GM23248 (cell line): ENCODE data around the gene PLEKHA6. TPM values are rescaled to one million over a fixed set of nuclear protein-coding genes. Genes with fewer than 3 reads are reported as not detected.
"Not testable (repeated sequence)": the region's sequence is repeated elsewhere in the genome, so short reads cannot be mapped to it uniquely, and the experiment has no call there.

Experiments used
- DNase-seq: peaks from one replicate; pipeline ENCODE4 v3.0.0-alpha.2; 2015
- H2AFZ ChIP-seq: fragments of 200-600 bp; sonication (generic); 2 replicates; pipeline ENCODE4 v1.6.1; 2016; ENCODE audit warnings: antibody characterized with exemption
- H3F3A ChIP-seq: fragments of 200-600 bp; sonication (generic); 2 replicates; pipeline ENCODE4 v1.6.1; 2016; ENCODE audit warnings: mild to moderate bottlenecking, antibody characterized with exemption, mixed run types; ENCODE audit not compliant: insufficient read depth
- H3K27ac ChIP-seq: fragments of 200-600 bp; sonication (generic); 2 replicates; pipeline ENCODE4 v1.5.1; 2016; ENCODE audit warnings: mild to moderate bottlenecking
- H3K27me3 ChIP-seq: fragments of 200-600 bp; sonication (generic); replicated peaks from 2 replicates; pipeline ENCODE4 v1.6.1; 2016; ENCODE audit warnings: mild to moderate bottlenecking; ENCODE audit not compliant: insufficient read depth
- H3K36me3 ChIP-seq: fragments of 200-600 bp; sonication (generic); 2 replicates; pipeline ENCODE4 v1.6.1; 2016; ENCODE audit warnings: low read depth, mild to moderate bottlenecking
- H3K4me1 ChIP-seq: fragments of 200-600 bp; sonication (generic); 2 replicates; pipeline ENCODE4 v1.6.1; 2016; ENCODE audit warnings: mild to moderate bottlenecking; ENCODE audit not compliant: insufficient read depth
- H3K4me2 ChIP-seq: fragments of 200-600 bp; sonication (generic); one replicate; pipeline ENCODE4 v1.6.1; 2016; ENCODE audit warnings: mild to moderate bottlenecking; ENCODE audit not compliant: unreplicated experiment
- H3K4me3 ChIP-seq: fragments of 200-600 bp; sonication (generic); 2 replicates; pipeline ENCODE4 v1.5.1; 2016; ENCODE audit warnings: mild to moderate bottlenecking
- H3K79me2 ChIP-seq: fragments of 200-600 bp; sonication (generic); 2 replicates; pipeline ENCODE4 v1.6.1; 2016; ENCODE audit warnings: mild to moderate bottlenecking; ENCODE audit not compliant: insufficient read depth
- H3K9ac ChIP-seq: fragments of 200-600 bp; sonication (generic); 2 replicates; pipeline ENCODE4 v1.6.1; 2016; ENCODE audit warnings: mild to moderate bottlenecking
- H3K9me2 ChIP-seq: fragments of 200-600 bp; sonication (generic); 2 replicates; pipeline ENCODE4 v1.6.1; 2016; ENCODE audit warnings: mixed run types, mild to moderate bottlenecking, moderate library complexity; ENCODE audit not compliant: insufficient read depth
- H3K9me3 ChIP-seq: fragments of 200-600 bp; sonication (generic); one replicate; pipeline ENCODE4 v1.6.1; 2017; ENCODE audit warnings: low read depth
- H4K20me1 ChIP-seq: fragments of 200-600 bp; sonication (generic); 2 replicates; pipeline ENCODE4 v1.6.0; 2016; ENCODE audit not compliant: insufficient read depth
- EZH2 ChIP-seq: fragments of 200-600 bp; sonication (generic); IDR thresholded peaks from 2 replicates; pipeline ENCODE4 v1.6.1; 2018; ENCODE audit warnings: antibody characterized with exemption, mild to moderate bottlenecking; ENCODE audit not compliant: insufficient read depth, poor library complexity, severe bottlenecking
- EZH2phosphoT487 ChIP-seq: fragments of 200-600 bp; sonication (generic); IDR thresholded peaks from 2 replicates; pipeline ENCODE4 v1.6.1; 2018; ENCODE audit warnings: antibody characterized with exemption, moderate library complexity, mild to moderate bottlenecking, low read depth; ENCODE audit not compliant: insufficient read depth
- WGBS, 2 experiments: methylation state at CpG; one replicate each; pipeline ENCODE4 v1.1.6; 2015 to 2017; ENCODE audit warnings: low lambda C conversion rate in 2 of 2, low coverage in 1 of 2; ENCODE audit errors: missing lambda C conversion rate in 2 of 2; 5-methylcytosine and 5-hydroxymethylcytosine counted together
- in situ Hi-C: fragments of 300-500 bp; cut with MboI; formaldehyde crosslinking; loops from 2 replicates; pipeline ENCODE4 v1.15.0; 2020
- polyA plus RNA-seq: library from polyadenylated mRNA; unstranded; fragments of >200 nt; fragmentation: Nextera tagmentation; extraction: Ambion mirVana; gene quantifications from 2 replicates; pipeline ENCODE4 v1.2.1, GENCODE V29; 2016
- total RNA-seq: library from RNA; depleted of rRNA; stranded (reverse); fragments of >200 nt; shearing (Covaris generic); gene quantifications from 2 replicates; pipeline ENCODE4 v1.2.3, GENCODE V29; 2014

Gene PLEKHA6
- total and polyA plus RNA-seq, 2 experiments from 2014 or later, result 4.5 to 7.3 TPM

DNA sequence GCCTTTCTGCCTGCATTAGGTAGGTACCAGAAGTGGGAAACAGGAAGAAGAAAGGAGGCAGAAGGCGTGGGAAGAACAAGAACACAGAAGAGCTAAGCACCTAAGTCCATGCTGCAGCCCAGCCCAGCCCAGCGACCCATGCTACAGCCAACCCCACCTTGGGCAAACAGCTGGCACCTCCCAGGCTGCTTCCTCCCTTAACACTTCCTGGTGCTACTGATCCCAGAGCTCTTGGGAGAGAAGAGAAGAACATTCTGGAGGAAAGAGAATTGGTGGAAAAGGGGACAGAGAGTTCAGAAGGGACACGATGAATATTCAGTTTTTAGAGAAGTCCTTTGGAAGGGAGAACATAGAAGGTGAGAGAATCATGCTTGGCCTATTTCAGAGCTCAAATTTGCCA, 28.5 kb downstream of the PLEKHA6 start:
- no peaks in the 10 kb centered on the region for H3F3A ChIP-seq
- no peaks in the 10 kb centered on the region for H3K9me2 ChIP-seq
- in situ Hi-C loops, result no loop called here
- no peaks in the 10 kb centered on the region for H3K27me3 ChIP-seq
- H3K27ac ChIP-seq, result no peak overlapping the region
- H3K9ac ChIP-seq, result no peak overlapping the region
- no peak for DNase-seq
- no peaks in the 10 kb centered on the region for H3K9me3 ChIP-seq
- H3K4me1 ChIP-seq, result peaks cover 8% of the 10 kb centered on the region; the same call in 1 of the 2 replicates
- H4K20me1 ChIP-seq, result no peaks in the 10 kb centered on the region
- H3K79me2 ChIP-seq, result peaks cover 18% of the 10 kb centered on the region; the same call in 1 of the 2 replicates
- H3K4me3 ChIP-seq, result no peak overlapping the region
- H2AFZ ChIP-seq, result no peak overlapping the region
- H3K4me2 ChIP-seq, result no peak overlapping the region
- TF ChIP-seq EZH2phosphoT487, result no peak
- no peak for TF ChIP-seq EZH2
- WGBS, 2 experiments, result 68 to 71% methylated on average over 3 of the region's 3 CpGs
- H3K36me3 ChIP-seq, result no peaks in the 10 kb centered on the region

DNA sequence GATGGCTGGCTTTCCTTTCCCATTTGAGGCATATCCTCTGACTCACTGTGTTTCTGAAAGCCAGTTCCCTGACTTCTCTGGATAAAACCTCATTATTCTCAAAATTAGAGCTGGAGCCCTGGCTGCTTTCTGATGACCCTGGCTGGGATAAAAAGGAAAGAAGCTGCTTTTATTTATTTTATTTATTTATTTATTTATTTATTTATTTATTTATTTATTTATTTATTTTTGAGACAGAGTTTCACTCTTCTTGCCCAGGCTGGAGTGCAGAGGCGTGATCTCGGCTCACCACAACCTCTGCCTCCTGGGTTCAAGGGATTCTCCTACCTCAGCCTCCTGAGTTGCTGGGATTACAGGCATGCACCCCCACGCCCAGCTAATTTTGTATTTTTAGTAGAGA, 31.9 kb downstream of the PLEKHA6 start:
- H3K9me2 ChIP-seq, H3K9ac ChIP-seq, DNase-seq, H4K20me1 ChIP-seq, H3K4me2 ChIP-seq, H3K4me3 ChIP-seq, H3K79me2 ChIP-seq, H3K27me3 ChIP-seq, in situ Hi-C loops, H3K9me3 ChIP-seq, H3K27ac ChIP-seq, H3K36me3 ChIP-seq, H2AFZ ChIP-seq: not testable (repeated sequence)
- Histone ChIP-seq H3K4me1 (peaks cover 16% of the 10 kb centered on the region), H3F3A (peaks cover 18% of the 10 kb centered on the region)
- WGBS, 2 experiments, result 94 to 100% methylated on average over 3 of the region's 3 CpGs

DNA sequence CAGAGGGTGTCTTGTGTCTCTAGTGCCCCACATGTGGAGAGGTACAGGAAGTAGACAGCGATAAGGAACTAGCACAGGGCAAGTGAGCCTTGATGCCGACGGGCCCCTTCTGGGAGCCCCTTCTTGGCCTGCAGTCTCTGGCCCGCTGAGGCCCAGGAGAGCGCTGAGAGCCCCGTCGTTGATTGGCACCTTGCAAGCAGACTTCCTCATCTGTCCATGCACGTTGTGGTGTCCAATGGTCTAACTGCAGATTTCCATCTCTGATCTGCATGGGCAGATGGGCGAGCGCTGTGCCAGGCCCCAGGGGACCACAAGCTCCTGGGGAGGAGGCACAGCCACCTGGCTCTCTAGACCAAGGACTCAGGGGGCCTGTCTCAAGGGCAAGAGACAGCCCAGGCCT, 32.4 kb downstream of the PLEKHA6 start:
- H3K27ac ChIP-seq, result no peak overlapping the region
- 0 out of 2 replicates have a peak, but pooled peaks cover 4% of the 10 kb centered on the region for H3K79me2 ChIP-seq
- in situ Hi-C loops, result no loop called here
- H3K4me2 ChIP-seq, result no peak overlapping the region
- H3K9me3 ChIP-seq, result no peaks in the 10 kb centered on the region
- peaks cover 21% of the 10 kb centered on the region for H3F3A ChIP-seq
- H3K9ac ChIP-seq, result no peak overlapping the region
- no peak for DNase-seq
- H4K20me1 ChIP-seq, result no peaks in the 10 kb centered on the region
- no peaks in the 10 kb centered on the region for H3K9me2 ChIP-seq
- no peak overlapping the region for H3K4me3 ChIP-seq
- no peak overlapping the region for H2AFZ ChIP-seq
- H3K36me3 ChIP-seq, result no peaks in the 10 kb centered on the region
- peaks cover 16% of the 10 kb centered on the region for H3K4me1 ChIP-seq
- TF ChIP-seq EZH2 (no peak), EZH2phosphoT487 (no peak)
- no peaks in the 10 kb centered on the region for H3K27me3 ChIP-seq
- WGBS, 2 experiments, result 75% methylated on average over 10 of the region's 10 CpGs

DNA sequence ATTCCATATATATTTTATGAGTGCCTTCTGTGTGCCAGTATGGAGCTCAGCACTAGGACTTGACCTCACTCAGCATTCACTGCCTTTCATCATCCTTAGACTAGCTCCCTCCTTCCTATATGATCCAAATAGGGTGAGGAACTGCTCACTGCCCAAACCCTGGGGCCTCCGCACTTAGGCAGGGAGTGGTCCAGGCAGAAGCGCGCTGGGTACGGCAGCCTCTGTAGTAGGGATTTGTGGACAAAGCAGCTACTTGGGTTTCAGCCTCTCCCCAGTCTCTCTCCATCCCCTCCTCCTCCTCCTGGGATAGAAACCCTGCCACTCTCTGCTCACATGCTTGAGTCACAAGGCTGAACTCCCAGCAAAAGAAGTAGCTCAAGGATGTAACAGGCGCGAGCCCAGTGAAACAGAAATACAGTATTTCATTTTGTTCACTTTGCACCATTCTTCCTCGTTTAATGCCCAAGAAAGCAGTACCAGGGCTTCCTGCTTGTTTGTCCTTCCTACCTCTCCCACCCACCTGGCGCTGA, 32.9 kb downstream of the PLEKHA6 start:
- Histone ChIP-seq H3K9ac (no peak overlapping the region), H3K4me1 (peaks cover 22% of the 10 kb centered on the region), H3K79me2 (0 out of 2 replicates have a peak, but pooled peaks cover 4% of the 10 kb centered on the region), H3K27me3 (no peaks in the 10 kb centered on the region), H3F3A (peaks cover 24% of the 10 kb centered on the region), H3K36me3 (no peaks in the 10 kb centered on the region), H3K9me2 (no peaks in the 10 kb centered on the region), H3K9me3 (no peaks in the 10 kb centered on the region), H3K27ac (no peak overlapping the region), H3K4me2 (no peak overlapping the region), H4K20me1 (no peaks in the 10 kb centered on the region), H2AFZ (no peak overlapping the region), H3K4me3 (no peak overlapping the region)
- in situ Hi-C loops, result no loop called here
- 87 to 88% methylated on average over 8 of the region's 8 CpGs for WGBS, 2 experiments
- DNase-seq, result no peak
- TF ChIP-seq EZH2 (no peak), EZH2phosphoT487 (no peak)

GRCh38 chr1:204325944-204326343, 33.8 kb downstream of the PLEKHA6 start:
- in situ Hi-C loops, result no loop called here
- H3K79me2 ChIP-seq, result 0 out of 2 replicates have a peak, but pooled peaks cover 4% of the 10 kb centered on the region
- H3K27ac ChIP-seq, result no peak overlapping the region
- peaks cover 31% of the 10 kb centered on the region for H3F3A ChIP-seq
- H3K4me1 ChIP-seq, result peaks cover 31% of the 10 kb centered on the region
- no peaks in the 10 kb centered on the region for H3K36me3 ChIP-seq
- no peak overlapping the region for H3K4me3 ChIP-seq
- H4K20me1 ChIP-seq, result no peaks in the 10 kb centered on the region
- TF ChIP-seq EZH2 (no peak), EZH2phosphoT487 (no peak)
- H3K27me3 ChIP-seq, result no peaks in the 10 kb centered on the region
- no peak for DNase-seq
- no peak overlapping the region for H3K9ac ChIP-seq
- H3K9me2 ChIP-seq, result no peaks in the 10 kb centered on the region
- H3K9me3 ChIP-seq, result no peaks in the 10 kb centered on the region
- no peak overlapping the region for H2AFZ ChIP-seq
- WGBS, 2 experiments, result 89 to 92% methylated on average over 5 of the region's 5 CpGs
- H3K4me2 ChIP-seq, result no peak overlapping the region
